ENCODE results near the gene TTC12. TPM values are rescaled to one million over a fixed set of nuclear protein-coding genes. Genes with fewer than 3 reads are reported as not detected.

The TTC12 gene
- total RNA-seq, 1 donor from 2014 or later = 13.2 TPM

- Mint-ChIP-seq H3K36me3 (ENCODE audit: unreplicated experiment) (no peaks in the 10 kb centered on the region), H3K27me3 (ENCODE audit: unreplicated experiment) (no peaks in the 10 kb centered on the region), H3K9me3 (ENCODE audit: unreplicated experiment) (no peaks in the 10 kb centered on the region), H3K27ac (ENCODE audit: unreplicated experiment) (no peak overlapping the region), H3K4me1 (ENCODE audit: unreplicated experiment) (no peaks in the 10 kb centered on the region), H3K4me3 (ENCODE audit: unreplicated experiment) (no peak overlapping the region)
- no peak for TF ChIP-seq CTCF (IDR thresholded peaks at IDR 0.05)
- no peak for DNase-seq (ENCODE audit: extremely low spot score, unreplicated experiment)
Measured at GRCh38 chr11:113278925-113279324, 35.5 kb upstream of the TTC12 start.

GRCh38 chr11:113279591-113279990 lies 34.8 kb upstream of the TTC12 start:
- Mint-ChIP-seq H3K27ac (ENCODE audit: unreplicated experiment) (no peak overlapping the region), H3K4me3 (ENCODE audit: unreplicated experiment) (no peak overlapping the region)

GRCh38 chr11:113281052-113281725 lies 33.2 kb upstream of the TTC12 start:
- no peak overlapping the region for H3K4me3 Mint-ChIP-seq (ENCODE audit: unreplicated experiment)
- H3K27me3 Mint-ChIP-seq (ENCODE audit: unreplicated experiment) = no peaks in the 10 kb centered on the region
- no peaks in the 10 kb centered on the region for H3K36me3 Mint-ChIP-seq (ENCODE audit: unreplicated experiment)
- H3K4me1 Mint-ChIP-seq (ENCODE audit: unreplicated experiment) = no peaks in the 10 kb centered on the region
- no peak for TF ChIP-seq CTCF (IDR thresholded peaks at IDR 0.05)
- H3K9me3 Mint-ChIP-seq (ENCODE audit: unreplicated experiment) = no peaks in the 10 kb centered on the region
- DNase-seq (ENCODE audit: extremely low spot score, unreplicated experiment) = no peak
- H3K27ac Mint-ChIP-seq (ENCODE audit: unreplicated experiment) = no peak overlapping the region

More at GRCh38 chr11:113279591-113279990, 34.8 kb upstream of the TTC12 start:
- peak; percentile 57 for DNase-seq (ENCODE audit: extremely low spot score, unreplicated experiment)
- H3K4me1 Mint-ChIP-seq (ENCODE audit: unreplicated experiment) = no peaks in the 10 kb centered on the region
- H3K9me3 Mint-ChIP-seq (ENCODE audit: unreplicated experiment) = no peaks in the 10 kb centered on the region
- H3K36me3 Mint-ChIP-seq (ENCODE audit: unreplicated experiment) = no peaks in the 10 kb centered on the region
- no peak for TF ChIP-seq CTCF (IDR thresholded peaks at IDR 0.05)
- H3K27me3 Mint-ChIP-seq (ENCODE audit: unreplicated experiment) = no peaks in the 10 kb centered on the region

GRCh38 chr11:113282898-113283437 lies 31.4 kb upstream of the TTC12 start:
- Mint-ChIP-seq H3K9me3 (ENCODE audit: unreplicated experiment) (no peaks in the 10 kb centered on the region), H3K4me1 (ENCODE audit: unreplicated experiment) (no peaks in the 10 kb centered on the region), H3K27me3 (ENCODE audit: unreplicated experiment) (peaks cover 8% of the 10 kb centered on the region), H3K36me3 (ENCODE audit: unreplicated experiment) (no peaks in the 10 kb centered on the region), H3K4me3 (ENCODE audit: unreplicated experiment) (no peak overlapping the region), H3K27ac (ENCODE audit: unreplicated experiment) (no peak overlapping the region)
- no peak for TF ChIP-seq CTCF (IDR thresholded peaks at IDR 0.05)
- DNase-seq (ENCODE audit: extremely low spot score, unreplicated experiment) = no peak

- Mint-ChIP-seq H3K4me1 (ENCODE audit: unreplicated experiment) (no peaks in the 10 kb centered on the region), H3K36me3 (ENCODE audit: unreplicated experiment) (no peaks in the 10 kb centered on the region), H3K27ac (ENCODE audit: unreplicated experiment) (no peak overlapping the region), H3K4me3 (ENCODE audit: unreplicated experiment) (no peak overlapping the region), H3K27me3 (ENCODE audit: unreplicated experiment) (peaks cover 8% of the 10 kb centered on the region), H3K9me3 (ENCODE audit: unreplicated experiment) (no peaks in the 10 kb centered on the region)
- no peak for DNase-seq (ENCODE audit: extremely low spot score, unreplicated experiment)
- TF ChIP-seq CTCF (IDR thresholded peaks at IDR 0.05) = no peak
Measured at GRCh38 chr11:113283881-113284280, 30.5 kb upstream of the TTC12 start.
